Astrocyte (in vitro differentiated cells and primary cell): ENCODE results near the gene HLX. TPM values are rescaled to one million over a fixed set of nuclear protein-coding genes. Genes with fewer than 3 reads are reported as not detected.

Experiments
- DNase-seq: peaks from one replicate; pipeline ENCODE4 v3.0.0-alpha.2; 2010; ENCODE audit warnings: low read depth
- FAIRE-seq: peaks from 2 replicates; lab custom pipeline; 2011; peaks lifted over from hg19 to GRCh38; lab: Jason Lieb, UNC
- H2AFZ ChIP-seq: 2 replicates; pipeline ENCODE4 v1.6.0; 2012; ENCODE audit warnings: low read depth, low read length, inconsistent platforms
- H3K27ac ChIP-seq: 2 replicates; pipeline ENCODE4 v1.5.1; 2011; ENCODE audit warnings: low read depth, low read length, inconsistent platforms
- H3K27me3 ChIP-seq: 2 replicates; pipeline ENCODE4 v1.6.0; 2011; ENCODE audit warnings: low read length, inconsistent platforms; ENCODE audit not compliant: insufficient read depth
- H3K36me3 ChIP-seq: 2 replicates; pipeline ENCODE4 v1.5.1; 2011; ENCODE audit warnings: low read length, inconsistent platforms; ENCODE audit not compliant: insufficient read depth
- H3K4me1 ChIP-seq: 2 replicates; pipeline ENCODE4 v1.5.1; 2011; ENCODE audit warnings: low read length, inconsistent platforms; ENCODE audit not compliant: insufficient read depth
- H3K4me2 ChIP-seq: 2 replicates; pipeline ENCODE4 v1.6.0; 2012; ENCODE audit warnings: low read length, inconsistent platforms
- H3K4me3 ChIP-seq: 2 replicates; pipeline ENCODE4 v1.5.1; 2011; ENCODE audit warnings: low read depth, mild to moderate bottlenecking, low read length, inconsistent platforms; ENCODE audit not compliant: insufficient read depth
- H3K79me2 ChIP-seq: 2 replicates; pipeline ENCODE4 v1.6.0; 2012; ENCODE audit warnings: mild to moderate bottlenecking, low read length, inconsistent platforms; ENCODE audit not compliant: insufficient read depth
- H3K9ac ChIP-seq: 2 replicates; pipeline ENCODE4 v1.6.0; 2012; ENCODE audit warnings: mild to moderate bottlenecking, low read length, inconsistent platforms
- H3K9me3 ChIP-seq: 2 replicates; pipeline ENCODE4 v1.5.1; 2012; ENCODE audit warnings: low read depth, mild to moderate bottlenecking, low read length, inconsistent platforms; ENCODE audit not compliant: insufficient read depth
- H4K20me1 ChIP-seq: 2 replicates; pipeline ENCODE4 v1.6.0; 2012; ENCODE audit warnings: low read length, inconsistent platforms; ENCODE audit not compliant: insufficient read depth
- H3K27ac Mint-ChIP-seq: one replicate; pipeline ENCODE4 v1.8.0; 2021; ENCODE audit warnings: mild to moderate bottlenecking, mixed read lengths; ENCODE audit not compliant: unreplicated experiment
- H3K27me3 Mint-ChIP-seq: one replicate; pipeline ENCODE4 v1.8.0; 2021; ENCODE audit warnings: low read depth, mixed read lengths; ENCODE audit not compliant: unreplicated experiment
- H3K36me3 Mint-ChIP-seq: one replicate; pipeline ENCODE4 v1.8.0; 2021; ENCODE audit warnings: low read depth, mixed read lengths; ENCODE audit not compliant: unreplicated experiment
- H3K4me1 Mint-ChIP-seq: one replicate; pipeline ENCODE4 v1.8.0; 2021; ENCODE audit warnings: low read depth, mixed read lengths; ENCODE audit not compliant: unreplicated experiment
- H3K4me3 Mint-ChIP-seq: one replicate; pipeline ENCODE4 v1.8.0; 2021; ENCODE audit warnings: mild to moderate bottlenecking, moderate library complexity, mixed read lengths; ENCODE audit not compliant: unreplicated experiment
- H3K9me3 Mint-ChIP-seq: one replicate; pipeline ENCODE4 v1.8.0; 2021; ENCODE audit warnings: mild to moderate bottlenecking, mixed read lengths; ENCODE audit not compliant: unreplicated experiment
- EZH2 ChIP-seq: IDR thresholded peaks from 2 replicates; pipeline ENCODE4 v1.6.1; 2012; ENCODE audit warnings: mild to moderate bottlenecking, low read length, inconsistent platforms; ENCODE audit not compliant: insufficient read depth
- total RNA-seq: library from RNA; stranded (reverse); gene quantifications from 2 replicates; pipeline ENCODE4 v1.2.1, GENCODE V29; 2021
- TF ChIP-seq, protein P1 (sequence below): IDR thresholded peaks from 2 replicates; pipeline ENCODE4 v1.5.1; 2011; ENCODE audit warnings: low read depth, mild to moderate bottlenecking, inconsistent platforms, low read length, moderate library complexity; ENCODE audit not compliant: insufficient read depth

Gene HLX
- total RNA-seq, 1 donor from 2014 or later, result 1.4 TPM

DNA sequence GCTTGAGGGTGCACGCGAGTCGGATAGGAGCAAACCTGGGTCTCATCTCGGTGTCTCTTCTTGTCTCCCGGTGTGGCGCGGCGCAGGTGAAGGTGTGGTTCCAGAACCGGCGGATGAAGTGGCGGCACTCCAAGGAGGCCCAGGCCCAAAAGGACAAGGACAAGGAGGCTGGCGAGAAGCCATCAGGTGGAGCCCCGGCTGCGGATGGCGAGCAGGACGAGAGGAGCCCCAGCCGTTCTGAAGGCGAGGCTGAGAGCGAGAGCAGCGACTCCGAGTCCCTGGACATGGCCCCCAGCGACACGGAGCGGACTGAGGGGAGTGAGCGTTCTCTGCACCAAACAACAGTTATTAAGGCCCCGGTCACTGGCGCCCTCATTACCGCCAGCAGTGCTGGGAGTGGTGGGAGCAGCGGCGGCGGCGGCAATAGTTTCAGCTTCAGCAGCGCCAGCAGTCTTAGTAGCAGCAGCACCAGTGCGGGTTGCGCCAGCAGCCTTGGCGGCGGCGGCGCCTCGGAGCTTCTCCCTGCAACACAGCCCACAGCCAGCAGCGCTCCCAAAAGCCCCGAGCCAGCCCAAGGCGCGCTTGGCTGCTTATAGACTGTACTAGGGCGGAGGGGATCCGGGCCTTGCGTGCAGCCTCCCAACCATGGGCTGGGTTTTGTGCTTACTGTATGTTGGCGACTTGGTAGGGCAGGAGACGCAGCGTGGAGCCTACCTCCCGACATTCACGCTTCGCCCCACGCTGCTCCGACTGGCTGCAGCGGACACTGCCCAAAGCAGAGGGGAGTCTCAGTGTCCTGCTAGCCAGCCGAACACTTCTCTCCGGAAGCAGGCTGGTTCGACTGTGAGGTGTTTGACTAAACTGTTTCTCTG is 5.1 kb downstream of the HLX start:
- peak overlapping the region; percentile 58 for H3K27ac Mint-ChIP-seq
- H3K4me1 Mint-ChIP-seq, result peaks cover 2% of the 10 kb centered on the region
- H4K20me1 ChIP-seq, result peaks cover 10% of the 10 kb centered on the region
- H3K79me2 ChIP-seq, result no peaks in the 10 kb centered on the region
- TF ChIP-seq, protein P1, sequence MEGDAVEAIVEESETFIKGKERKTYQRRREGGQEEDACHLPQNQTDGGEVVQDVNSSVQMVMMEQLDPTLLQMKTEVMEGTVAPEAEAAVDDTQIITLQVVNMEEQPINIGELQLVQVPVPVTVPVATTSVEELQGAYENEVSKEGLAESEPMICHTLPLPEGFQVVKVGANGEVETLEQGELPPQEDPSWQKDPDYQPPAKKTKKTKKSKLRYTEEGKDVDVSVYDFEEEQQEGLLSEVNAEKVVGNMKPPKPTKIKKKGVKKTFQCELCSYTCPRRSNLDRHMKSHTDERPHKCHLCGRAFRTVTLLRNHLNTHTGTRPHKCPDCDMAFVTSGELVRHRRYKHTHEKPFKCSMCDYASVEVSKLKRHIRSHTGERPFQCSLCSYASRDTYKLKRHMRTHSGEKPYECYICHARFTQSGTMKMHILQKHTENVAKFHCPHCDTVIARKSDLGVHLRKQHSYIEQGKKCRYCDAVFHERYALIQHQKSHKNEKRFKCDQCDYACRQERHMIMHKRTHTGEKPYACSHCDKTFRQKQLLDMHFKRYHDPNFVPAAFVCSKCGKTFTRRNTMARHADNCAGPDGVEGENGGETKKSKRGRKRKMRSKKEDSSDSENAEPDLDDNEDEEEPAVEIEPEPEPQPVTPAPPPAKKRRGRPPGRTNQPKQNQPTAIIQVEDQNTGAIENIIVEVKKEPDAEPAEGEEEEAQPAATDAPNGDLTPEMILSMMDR, result no peak
- TF ChIP-seq EZH2, result no peak
- DNase-seq (no peak), FAIRE-seq (no peak)
- no peak overlapping the region for H3K9ac ChIP-seq
- no peak overlapping the region for H3K4me3 ChIP-seq
- H3K27ac ChIP-seq, result no peak overlapping the region
- peak overlapping the region; percentile 51 for H3K4me2 ChIP-seq
- H2AFZ ChIP-seq, result peak overlapping the region; percentile 49
- peaks cover 31% of the 10 kb centered on the region for H3K9me3 Mint-ChIP-seq
- peaks cover 5% of the 10 kb centered on the region for H3K4me1 ChIP-seq
- H3K27me3 Mint-ChIP-seq, result peaks cover 89% of the 10 kb centered on the region
- peaks cover 5% of the 10 kb centered on the region for H3K9me3 ChIP-seq
- H3K27me3 ChIP-seq, result peaks cover 64% of the 10 kb centered on the region
- H3K36me3 ChIP-seq, result no peaks in the 10 kb centered on the region
- H3K4me3 Mint-ChIP-seq, result peak overlapping the region; percentile 67
- H3K36me3 Mint-ChIP-seq, result peaks cover 9% of the 10 kb centered on the region

DNA sequence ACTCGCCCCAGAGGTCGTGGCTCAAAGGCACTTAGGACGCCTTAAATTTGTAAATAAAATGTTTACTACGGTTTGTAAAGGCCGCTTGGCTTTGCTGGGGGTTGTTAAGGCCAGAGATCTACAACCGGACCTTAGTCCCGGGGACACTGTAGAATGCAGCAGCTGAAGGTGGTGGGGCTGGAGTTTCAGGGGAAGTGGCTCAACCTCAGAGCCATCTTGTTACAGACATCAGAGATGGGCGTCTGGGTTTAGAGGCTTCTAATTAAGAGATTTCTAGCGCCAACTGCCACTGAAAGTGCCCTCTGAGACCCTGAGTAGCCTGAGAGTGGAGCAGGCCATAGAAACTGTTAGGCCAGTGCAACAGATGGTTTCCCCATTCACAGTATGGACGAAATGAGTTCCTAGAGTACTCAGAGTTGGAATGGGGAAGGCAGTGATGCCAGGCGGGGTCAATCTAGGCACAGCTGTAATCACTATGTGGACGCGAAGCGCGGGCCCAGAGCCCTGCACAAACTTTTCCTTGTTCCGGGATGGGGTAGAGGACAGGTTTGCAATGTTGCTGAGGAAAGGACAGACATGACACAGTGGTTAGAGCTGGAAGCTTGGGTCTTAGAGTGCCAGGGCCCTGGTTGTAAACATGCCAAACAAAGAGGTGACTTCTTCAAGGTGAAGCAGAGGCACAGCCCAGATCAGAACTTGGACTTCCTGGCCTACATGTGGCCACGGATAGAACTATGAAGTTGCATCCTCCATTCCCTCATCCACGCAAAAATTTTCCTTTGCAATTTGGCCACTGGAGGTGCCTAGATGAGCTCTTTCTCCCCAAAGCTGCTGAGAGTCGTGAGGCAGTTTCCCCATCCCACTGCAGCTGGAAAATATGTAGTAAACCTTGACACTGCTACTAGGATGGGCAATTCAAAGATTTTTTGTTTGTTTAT is 6.0 kb downstream of the HLX start:
- Histone ChIP-seq H2AFZ (no peak overlapping the region), H3K27me3 (peaks cover 73% of the 10 kb centered on the region), H3K9me3 (peaks cover 5% of the 10 kb centered on the region), H3K9ac (no peak overlapping the region), H4K20me1 (peaks cover 10% of the 10 kb centered on the region), H3K4me2 (no peak overlapping the region), H3K4me3 (no peak overlapping the region), H3K36me3 (no peaks in the 10 kb centered on the region), H3K79me2 (no peaks in the 10 kb centered on the region), H3K4me1 (peaks cover 3% of the 10 kb centered on the region), H3K27ac (no peak overlapping the region)
- DNase-seq (no peak), FAIRE-seq (no peak)
- peaks cover 94% of the 10 kb centered on the region for H3K27me3 Mint-ChIP-seq
- peaks cover 36% of the 10 kb centered on the region for H3K9me3 Mint-ChIP-seq
- peaks cover 9% of the 10 kb centered on the region for H3K36me3 Mint-ChIP-seq
- TF ChIP-seq, protein P1, result no peak
- TF ChIP-seq EZH2, result no peak
- peak overlapping the region; percentile 67 for H3K4me3 Mint-ChIP-seq
- peaks cover 2% of the 10 kb centered on the region for H3K4me1 Mint-ChIP-seq
- H3K27ac Mint-ChIP-seq, result peak overlapping the region; percentile 58
